Kidney (tissue), 14 donors: ENCODE data around the gene MSMO1. TPM values are rescaled to one million over a fixed set of nuclear protein-coding genes. Genes with fewer than 3 reads are reported as not detected.

Experiments
- DNase-seq, 5 donors: peaks; one replicate each; pipeline ENCODE4 v3.0.0-alpha.2; 2013 to 2020
- FAIRE-seq: peaks from 2 replicates; lab custom pipeline; 2012; peaks lifted over from hg19 to GRCh38; lab: Jason Lieb, UNC
- H3K27ac ChIP-seq, 2 donors: one replicate each; pipeline ENCODE4 v1.7.0; 2013; ENCODE audit warnings: low read depth in 2 of 2, low read length in 2 of 2, inconsistent platforms in 1 of 2
- H3K27me3 ChIP-seq: one replicate; pipeline ENCODE4 v1.7.1; 2013; ENCODE audit warnings: low read length, inconsistent platforms; ENCODE audit not compliant: control insufficient read depth, insufficient read depth
- H3K36me3 ChIP-seq, 3 donors: one replicate each; pipeline versions ENCODE4 v1.7.0 to v1.7.1; 2013; ENCODE audit warnings: low read length in 3 of 3, control low read depth in 1 of 3, inconsistent platforms in 1 of 3; ENCODE audit not compliant: insufficient read depth in 3 of 3, control insufficient read depth in 2 of 3
- H3K4me1 ChIP-seq, 3 donors: one replicate each; pipeline versions ENCODE4 v1.7.0 to v1.7.1; 2013; ENCODE audit warnings: low read length in 3 of 3, inconsistent platforms in 1 of 3, low read depth in 1 of 3; ENCODE audit not compliant: control insufficient read depth in 2 of 3, insufficient read depth in 2 of 3
- H3K4me3 ChIP-seq, 3 donors: one replicate each; pipeline versions ENCODE4 v1.7.0 to v1.8.1; 2013; ENCODE audit warnings: low read length in 3 of 3, control low read depth in 1 of 3, inconsistent platforms in 1 of 3
- H3K9ac ChIP-seq, 3 donors: one replicate each; pipeline versions ENCODE4 v1.7.0 to v1.7.1; 2013; ENCODE audit warnings: low read length in 3 of 3, control low read depth in 1 of 3, inconsistent platforms in 1 of 3
- H3K9me3 ChIP-seq, 3 donors: one replicate each; pipeline versions ENCODE4 v1.7.0 to v1.7.1; 2013; ENCODE audit warnings: low read length in 3 of 3, control low read depth in 1 of 3, inconsistent platforms in 1 of 3; ENCODE audit not compliant: control insufficient read depth in 2 of 3, insufficient read depth in 1 of 3
- CTCF ChIP-seq: IDR thresholded peaks from 3 replicates; pipeline ENCODE4 v1.5.1; 2012; ENCODE audit warnings: mild to moderate bottlenecking, moderate library complexity, borderline replicate concordance; ENCODE audit not compliant: insufficient read depth; ENCODE audit errors: extremely low read depth
- intact Hi-C: fragments of 100-400 bp; cut with DNase I; formaldehyde crosslinking; loops from one replicate; pipeline ENCODE4 v1.11.1; 2022
- polyA plus RNA-seq: library from polyadenylated mRNA; stranded (reverse); fragments of 350-450 nt; fragmentation: Illumina TruSeq; extraction: RNeasy Lipid Tissue Mini Kit (QIAGEN cat#74804); gene quantifications from one replicate; pipeline ENCODE4 v1.2.3, GENCODE V29; 2014; ENCODE audit warnings: low read depth, low replicate concordance; ENCODE audit not compliant: insufficient read depth
- total RNA-seq: library from RNA; stranded (reverse); fragmentation: NEBNext Ultra II Directional; extraction: Animal tissue kit (Norgen Biotek cat#: 25700); gene quantifications from one replicate; pipeline ENCODE4 v1.2.1, GENCODE V29; 2021
- donor health status: control.
- donor health status: control.
- donor health status: control.
- donor health status: control.
- donor health status: control.
- donor health status: DM: yes; HTN: yes; CAD: no.
- donor health status: Normal renal cell carcinoma (clear cell type).

The MSMO1 gene
- total and polyA plus RNA-seq, 2 donors from 2014 or later, result 32.4 to 91.4 TPM

DNA sequence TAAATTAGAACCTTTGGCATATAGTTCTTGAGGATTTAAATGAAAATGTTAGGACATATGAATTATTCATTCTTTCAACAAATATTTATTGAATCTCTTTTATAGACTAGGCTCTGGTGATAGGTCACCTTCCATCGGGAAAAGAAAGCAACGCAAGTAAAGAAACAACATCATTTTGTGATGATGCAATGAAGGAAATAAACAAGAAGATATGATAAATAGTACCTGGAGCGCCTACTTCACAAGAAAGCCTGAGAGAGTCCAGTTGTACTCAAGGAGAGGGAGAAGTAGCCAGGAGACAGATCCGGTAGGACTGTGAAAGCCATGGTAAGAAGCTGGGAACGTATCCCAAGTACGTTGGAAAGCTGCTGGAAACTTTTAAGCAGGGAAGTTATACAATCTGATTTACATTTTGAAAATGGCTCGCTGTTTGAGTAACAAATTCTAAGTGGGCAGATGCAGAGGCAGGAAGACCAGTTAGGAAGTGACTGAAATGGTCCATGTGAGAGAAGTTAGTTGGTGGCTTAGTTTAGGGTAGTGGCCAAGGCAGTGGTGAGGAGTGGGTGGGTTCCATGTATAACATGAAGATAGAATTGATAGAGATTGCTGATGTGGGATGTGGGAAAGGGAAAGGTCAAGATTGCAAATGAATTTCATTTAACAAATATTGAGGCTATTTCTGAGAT lies 33.7 kb downstream of the MSMO1 start:
- intact Hi-C loops, result no loop called here
- Histone ChIP-seq H3K36me3 (no peaks in the 10 kb centered on the region), H3K9me3 (no peaks in the 10 kb centered on the region), H3K4me1 (no peaks in the 10 kb centered on the region), H3K4me3 (no peak overlapping the region), H3K27ac (no peak overlapping the region), H3K9ac (no peak overlapping the region), H3K27me3 (no peaks in the 10 kb centered on the region)
- DNase-seq (no peak), FAIRE-seq (no peak)
- no peak for TF ChIP-seq CTCF

- H3K9me3 ChIP-seq, result no peaks in the 10 kb centered on the region
- FAIRE-seq, result no peak
- intact Hi-C loops, result no loop called here
Observed at GRCh38 chr4:165361810-165362209, 34.3 kb downstream of the MSMO1 start.

DNA sequence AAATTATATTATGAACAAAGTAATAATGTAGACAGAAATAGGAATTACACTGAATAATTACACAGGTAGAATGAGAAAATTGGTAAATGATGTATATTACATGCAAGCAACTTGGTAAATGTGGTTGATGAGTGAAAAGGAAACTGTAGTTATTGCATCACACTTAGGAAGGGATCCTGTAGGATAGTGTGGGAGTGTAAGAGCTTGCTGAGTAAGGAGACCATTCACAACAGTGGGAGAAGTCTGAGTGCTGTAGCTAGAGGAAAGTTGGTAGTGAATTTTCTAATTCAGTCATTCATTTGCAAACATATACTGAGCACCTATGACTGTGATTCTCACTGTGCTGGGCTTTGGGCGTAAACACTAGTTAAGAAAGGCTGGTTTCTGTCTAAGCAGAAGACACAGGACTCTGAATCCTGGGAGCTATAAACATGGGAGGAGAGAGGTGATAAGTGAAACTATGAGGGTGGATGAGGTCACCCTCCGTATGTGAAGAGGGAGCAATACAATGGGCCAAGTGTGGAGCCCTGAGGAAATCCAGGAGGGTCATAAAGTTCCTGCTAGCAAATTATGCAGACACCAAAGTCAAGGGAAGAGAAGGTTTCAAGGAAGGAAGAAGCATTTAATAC lies 37.1 kb downstream of the MSMO1 start:
- Histone ChIP-seq H3K4me3 (no peak overlapping the region), H3K9me3 (no peaks in the 10 kb centered on the region), H3K36me3 (no peaks in the 10 kb centered on the region), H3K9ac (no peak overlapping the region), H3K4me1 (no peaks in the 10 kb centered on the region), H3K27ac (no peak overlapping the region), H3K27me3 (no peaks in the 10 kb centered on the region)
- FAIRE-seq (no peak), DNase-seq (no peak)
- intact Hi-C loops, result no loop called here
- TF ChIP-seq CTCF, result no peak

More at GRCh38 chr4:165361810-165362209, 34.3 kb downstream of the MSMO1 start:
- H3K9ac ChIP-seq, result no peak overlapping the region
- DNase-seq, result no peak
- no peaks in the 10 kb centered on the region for H3K36me3 ChIP-seq
- no peak for TF ChIP-seq CTCF
- no peaks in the 10 kb centered on the region for H3K4me1 ChIP-seq
- H3K4me3 ChIP-seq, result no peak overlapping the region
- H3K27ac ChIP-seq, result no peak overlapping the region
- no peaks in the 10 kb centered on the region for H3K27me3 ChIP-seq
